NCI-H748 (cell line): ENCODE results near the gene CTAGE15.
"Not testable (repeated sequence)": the region's sequence is repeated elsewhere in the genome, so short reads cannot be mapped to it uniquely, and the experiment has no call there.

ENCODE experiments used
- DNase-seq: peaks from one replicate; lab custom pipeline; 2025; ENCODE audit not compliant: unreplicated experiment; lab: John Stamatoyannopoulos, UW

CTAGE15 gene

GRCh38 chr7:143621175-143621574 is 49.6 kb downstream of the CTAGE15 start:
- DNase-seq: not testable (repeated sequence)

GRCh38 chr7:143622130-143622529 is 50.5 kb downstream of the CTAGE15 start:
- DNase-seq: not testable (repeated sequence)
